Keratinocyte (primary cell): ENCODE data around the gene DDX41. TPM values are rescaled to one million over a fixed set of nuclear protein-coding genes. Genes with fewer than 3 reads are reported as not detected.

ENCODE experiments used
- DNase-seq: peaks from one replicate; pipeline ENCODE4 v3.0.0-alpha.2; 2011; ENCODE audit warnings: low read depth, missing footprints, low spot score
- FAIRE-seq: peaks from 2 replicates; lab custom pipeline; 2011; peaks lifted over from hg19 to GRCh38; lab: Jason Lieb, UNC
- H2AFZ ChIP-seq: 2 replicates; pipeline ENCODE4 v1.6.0; 2012; ENCODE audit warnings: low read length, control low read depth, inconsistent platforms; ENCODE audit not compliant: control insufficient read depth
- H3K27ac ChIP-seq: 2 replicates; pipeline ENCODE4 v1.5.1; 2011; ENCODE audit warnings: low read length; ENCODE audit not compliant: control insufficient read depth, insufficient read depth
- H3K27me3 ChIP-seq: 3 replicates; pipeline ENCODE4 v1.6.0; 2011; ENCODE audit warnings: low read length; ENCODE audit not compliant: control insufficient read depth, insufficient read depth; ENCODE audit errors: extremely low read depth
- H3K36me3 ChIP-seq, 2 experiments: 2 replicates in 1 of 2; 3 replicates in 1 of 2; pipeline ENCODE4 v1.5.1; 2011; ENCODE audit warnings: low read length in 2 of 2, mild to moderate bottlenecking in 1 of 2; ENCODE audit not compliant: control insufficient read depth in 2 of 2, insufficient read depth in 2 of 2; ENCODE audit errors: extremely low read depth in 1 of 2
- H3K4me1 ChIP-seq: 3 replicates; pipeline ENCODE4 v1.5.1; 2011; ENCODE audit warnings: low read length; ENCODE audit not compliant: control insufficient read depth, insufficient read depth; ENCODE audit errors: extremely low read depth
- H3K4me2 ChIP-seq: 3 replicates; pipeline ENCODE4 v1.6.0; 2011; ENCODE audit warnings: low read depth, low read length; ENCODE audit not compliant: control insufficient read depth, insufficient read depth; ENCODE audit errors: extremely low read depth
- H3K4me3 ChIP-seq, 3 experiments: fragments of 200-600 bp in 1 of 3; sonication (generic) in 1 of 3; 2 replicates in 2 of 3; 3 replicates in 1 of 3; pipeline ENCODE4 v1.5.1; 2011 to 2016; ENCODE audit warnings: low read length in 3 of 3, mild to moderate bottlenecking in 3 of 3, control low read depth in 2 of 3, inconsistent platforms in 1 of 3, low read depth in 1 of 3, mixed read lengths in 1 of 3, mixed run types in 1 of 3, moderate library complexity in 1 of 3; ENCODE audit not compliant: control insufficient read depth in 2 of 3, insufficient read depth in 2 of 3; ENCODE audit errors: extremely low read depth in 1 of 3
- H3K79me2 ChIP-seq: 2 replicates; pipeline ENCODE4 v1.6.0; 2012; ENCODE audit warnings: low read length; ENCODE audit not compliant: control insufficient read depth, insufficient read depth
- H3K9ac ChIP-seq: 3 replicates; pipeline ENCODE4 v1.6.0; 2011; ENCODE audit warnings: low read length; ENCODE audit not compliant: control insufficient read depth, insufficient read depth; ENCODE audit errors: extremely low read depth
- H3K9me1 ChIP-seq: 3 replicates; pipeline ENCODE4 v1.6.0; 2011; ENCODE audit warnings: low read length; ENCODE audit not compliant: control insufficient read depth, insufficient read depth; ENCODE audit errors: extremely low read depth
- H3K9me3 ChIP-seq: 2 replicates; pipeline ENCODE4 v1.5.1; 2012; ENCODE audit warnings: low read depth, low read length; ENCODE audit not compliant: control insufficient read depth
- H4K20me1 ChIP-seq: 3 replicates; pipeline ENCODE4 v1.6.0; 2011; ENCODE audit warnings: low read length; ENCODE audit not compliant: control insufficient read depth, insufficient read depth; ENCODE audit errors: extremely low read depth
- EZH2 ChIP-seq: IDR thresholded peaks from one replicate; pipeline ENCODE4 v1.6.1; 2012; ENCODE audit warnings: inconsistent platforms, mild to moderate bottlenecking, low read length, moderate library complexity
- dilution Hi-C: fragments of 300-500 bp; cut with MboI; formaldehyde crosslinking; loops from one replicate; pipeline ENCODE4 v1.7.0; 2020; ENCODE audit warnings: low sequenced_read_pairs; ENCODE audit not compliant: extremely low pct_ligation_motif_present
- polyA plus RNA-seq, 5 experiments: library from polyadenylated mRNA; depleted of rRNA in 3 of 5; stranded (reverse) in 3 of 5; stranded (forward) in 1 of 5; unstranded in 1 of 5; fragments of >200 nt; gene quantifications; 1 replicate in 1 of 5; 2 replicates in 3 of 5; 3 replicates in 1 of 5; pipeline versions ENCODE4 v1.2.1 to v1.2.3, GENCODE V29; 2011 to 2012; ENCODE audit warnings: missing spikeins in 2 of 5, low read depth in 1 of 5, low replicate concordance in 1 of 5
- TF ChIP-seq, protein P1 (sequence below), 3 experiments: IDR thresholded peaks in 1 of 3; conservative IDR thresholded peaks in 1 of 3; optimal IDR thresholded peaks in 1 of 3; 2 replicates in 2 of 3; 3 replicates in 1 of 3; pipeline versions ENCODE3 to v1.5.1; 2011; ENCODE audit warnings: low read length in 3 of 3, mild to moderate bottlenecking in 3 of 3, moderate library complexity in 2 of 3, control low read depth in 1 of 3, inconsistent platforms in 1 of 3; ENCODE audit not compliant: insufficient read depth in 2 of 3; ENCODE audit errors: extremely low read depth in 1 of 3

Gene DDX41
- polyA plus RNA-seq, 1 donor (not counting 4 experiments of a cell fraction or from before 2014, with no cell fraction given) = 71.3 TPM

DNA sequence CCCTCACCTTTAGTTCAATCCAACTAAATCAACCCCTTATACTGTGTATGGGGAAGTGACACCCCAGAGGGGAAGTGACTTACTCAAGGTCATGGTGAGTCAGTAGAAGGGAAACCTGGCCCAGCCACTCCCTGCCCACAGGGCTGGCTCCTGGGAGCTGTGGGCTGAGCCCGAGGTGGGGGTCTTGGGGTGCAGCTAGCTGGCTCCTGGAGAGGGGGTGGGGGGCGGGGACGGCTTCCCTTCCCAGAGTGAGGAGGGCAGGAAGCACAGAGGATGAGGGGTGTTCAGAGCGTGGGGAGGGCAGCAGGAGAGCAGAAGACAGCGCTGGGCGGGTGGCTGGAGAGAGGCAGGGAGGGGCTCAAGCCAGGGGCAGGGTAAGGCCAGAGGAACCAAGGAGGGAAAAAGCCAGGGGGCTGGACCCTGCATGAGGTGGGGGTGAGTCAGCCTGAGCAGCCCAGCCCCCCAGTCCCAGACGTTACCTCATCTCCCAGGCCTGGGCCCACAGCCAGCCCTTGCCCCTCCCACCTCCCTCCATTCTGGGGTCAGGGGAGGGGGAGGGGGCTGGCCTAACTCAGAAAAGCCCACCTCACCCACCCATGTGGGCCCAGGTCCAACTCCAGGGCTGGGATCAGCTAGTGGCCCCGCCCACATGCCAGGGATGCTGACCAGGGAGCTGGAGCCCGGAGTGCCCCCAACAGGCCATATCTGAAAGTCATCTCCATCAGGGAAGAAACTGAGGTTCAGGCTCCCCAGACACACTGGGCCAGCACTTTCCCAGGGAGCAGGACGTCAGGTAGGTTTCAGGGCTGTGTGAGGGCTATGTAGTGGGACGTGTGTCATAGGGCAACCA lies 22.2 kb downstream of the DDX41 start:
- peak; percentile 52 for FAIRE-seq
- peak; percentile 36 for DNase-seq
- peaks cover 5% of the 10 kb centered on the region for H4K20me1 ChIP-seq
- TF ChIP-seq EZH2 = no peak
- TF ChIP-seq, protein P1, sequence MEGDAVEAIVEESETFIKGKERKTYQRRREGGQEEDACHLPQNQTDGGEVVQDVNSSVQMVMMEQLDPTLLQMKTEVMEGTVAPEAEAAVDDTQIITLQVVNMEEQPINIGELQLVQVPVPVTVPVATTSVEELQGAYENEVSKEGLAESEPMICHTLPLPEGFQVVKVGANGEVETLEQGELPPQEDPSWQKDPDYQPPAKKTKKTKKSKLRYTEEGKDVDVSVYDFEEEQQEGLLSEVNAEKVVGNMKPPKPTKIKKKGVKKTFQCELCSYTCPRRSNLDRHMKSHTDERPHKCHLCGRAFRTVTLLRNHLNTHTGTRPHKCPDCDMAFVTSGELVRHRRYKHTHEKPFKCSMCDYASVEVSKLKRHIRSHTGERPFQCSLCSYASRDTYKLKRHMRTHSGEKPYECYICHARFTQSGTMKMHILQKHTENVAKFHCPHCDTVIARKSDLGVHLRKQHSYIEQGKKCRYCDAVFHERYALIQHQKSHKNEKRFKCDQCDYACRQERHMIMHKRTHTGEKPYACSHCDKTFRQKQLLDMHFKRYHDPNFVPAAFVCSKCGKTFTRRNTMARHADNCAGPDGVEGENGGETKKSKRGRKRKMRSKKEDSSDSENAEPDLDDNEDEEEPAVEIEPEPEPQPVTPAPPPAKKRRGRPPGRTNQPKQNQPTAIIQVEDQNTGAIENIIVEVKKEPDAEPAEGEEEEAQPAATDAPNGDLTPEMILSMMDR (optimal IDR thresholded peaks at IDR 0.05 in 1 of 3, IDR thresholded peaks at IDR 0.05 in 1 of 3, conservative IDR thresholded peaks at IDR 0.05 in 1 of 3; ENCODE audit: extremely low read depth in 1 of 3, insufficient read depth in 2 of 3, low read length in 3 of 3) = peak in 2 of 3 experiments; percentile 25 to 35
- H3K27me3 ChIP-seq = no peaks in the 10 kb centered on the region
- dilution Hi-C loops = no loop called here
- H3K27ac ChIP-seq = peak overlapping the region; percentile 80
- peaks cover 14 to 26% of the 10 kb centered on the region in 2 experiments for H3K36me3 ChIP-seq
- H2AFZ ChIP-seq = no peak overlapping the region
- no peaks in the 10 kb centered on the region for H3K9me3 ChIP-seq
- peak overlapping the region; percentile 59 for H3K4me2 ChIP-seq
- H3K9me1 ChIP-seq = peaks cover 4% of the 10 kb centered on the region
- peaks cover 42% of the 10 kb centered on the region for H3K4me1 ChIP-seq
- H3K79me2 ChIP-seq = peaks cover 29% of the 10 kb centered on the region
- H3K4me3 ChIP-seq = peak overlapping the region in 1 of 3 experiments; percentile 29
- peak overlapping the region; percentile 64 for H3K9ac ChIP-seq

DNA sequence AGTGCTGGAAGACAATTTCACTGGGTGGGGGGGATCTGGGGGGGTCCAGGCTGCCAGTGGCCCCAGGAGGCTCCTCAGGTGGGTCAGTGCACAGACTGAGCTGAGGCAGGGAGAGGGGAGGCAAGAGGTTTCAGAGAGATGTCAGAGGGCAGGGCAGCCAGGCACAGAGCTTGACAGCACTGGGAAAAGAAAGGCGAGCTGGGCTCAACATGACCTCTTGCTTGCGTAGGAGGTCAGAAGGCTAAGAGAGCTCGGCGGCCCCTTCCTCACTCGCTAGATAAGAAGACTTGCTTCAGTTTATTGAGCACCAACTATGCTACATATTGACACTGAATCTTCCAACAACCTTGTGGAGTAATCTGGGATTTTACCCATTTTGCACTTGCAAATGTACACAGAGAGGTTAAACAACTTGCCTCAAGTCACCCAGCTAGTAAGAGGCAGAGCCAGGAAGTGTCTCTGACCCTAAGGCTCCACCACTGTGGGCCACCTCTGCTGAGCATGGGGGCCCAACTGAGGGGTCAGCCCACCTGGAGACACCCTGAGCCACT lies 22.9 kb downstream of the DDX41 start:
- DNase-seq (no peak), FAIRE-seq (no peak)
- H3K79me2 ChIP-seq = peaks cover 29% of the 10 kb centered on the region
- peaks cover 17 to 28% of the 10 kb centered on the region in 2 experiments for H3K36me3 ChIP-seq
- no peaks in the 10 kb centered on the region for H3K9me3 ChIP-seq
- H3K27ac ChIP-seq = peak overlapping the region; percentile 80
- dilution Hi-C loops = no loop called here
- H3K4me1 ChIP-seq = peaks cover 42% of the 10 kb centered on the region
- peaks cover 4% of the 10 kb centered on the region for H3K9me1 ChIP-seq
- peak overlapping the region; percentile 64 for H3K9ac ChIP-seq
- TF ChIP-seq, protein P1 (optimal IDR thresholded peaks at IDR 0.05 in 1 of 3, IDR thresholded peaks at IDR 0.05 in 1 of 3, conservative IDR thresholded peaks at IDR 0.05 in 1 of 3; ENCODE audit: extremely low read depth in 1 of 3, insufficient read depth in 2 of 3, low read length in 3 of 3) = no peak
- TF ChIP-seq EZH2 = no peak
- H3K27me3 ChIP-seq = no peaks in the 10 kb centered on the region
- no peak overlapping the region for H2AFZ ChIP-seq
- H3K4me3 ChIP-seq = peak overlapping the region in 1 of 3 experiments; percentile 29
- peak overlapping the region; percentile 59 for H3K4me2 ChIP-seq
- H4K20me1 ChIP-seq = peaks cover 5% of the 10 kb centered on the region
